Endothelial cell of umbilical vein (primary cell): ENCODE data around the gene AGRN. TPM values are rescaled to one million over a fixed set of nuclear protein-coding genes. Genes with fewer than 3 reads are reported as not detected.

Experiments used
- BruUV-seq: library from RNA; stranded (reverse); fragments of 400-500 nt; replicated peaks from 2 replicates; lab custom pipeline; 2021; lab: Mats Ljungman, UMichigan
- CTCF ChIA-PET: fragments of 300-600, 350-600 bp; sonication (Branson Sonifier 250); formaldehyde crosslinking; loops from one replicate; lab custom pipeline; 2021; ENCODE audit warnings: antibody characterized with exemption, inconsistent platforms; lab: Charles Lee
- POLR2A ChIA-PET: fragments of 300-600, 350-600 bp; sonication (Branson Sonifier 250); formaldehyde crosslinking; loops from one replicate; lab custom pipeline; 2021; ENCODE audit warnings: antibody characterized with exemption, inconsistent platforms; lab: Charles Lee
- DNase-seq: peaks from one replicate; pipeline ENCODE4 v3.0.0-alpha.2; 2011; ENCODE audit warnings: low read depth, low spot score
- FAIRE-seq: peaks from 2 replicates; lab custom pipeline; 2011; peaks lifted over from hg19 to GRCh38; lab: Jason Lieb, UNC
- H2AFZ ChIP-seq: 2 replicates; pipeline ENCODE4 v1.6.0; 2012; ENCODE audit warnings: low read depth, low read length, control low read depth, inconsistent platforms
- H3K27ac ChIP-seq: 2 replicates; pipeline ENCODE4 v1.5.1; 2011; ENCODE audit warnings: low read depth, mild to moderate bottlenecking, control low read depth, low read length, moderate library complexity; ENCODE audit not compliant: insufficient read depth
- H3K27me3 ChIP-seq, 2 experiments: 2 replicates each; pipeline versions ENCODE4 v1.6.0 to v1.6.1; 2011; ENCODE audit warnings: low read length in 2 of 2, mixed read lengths in 1 of 2; ENCODE audit not compliant: control insufficient read depth in 2 of 2, insufficient read depth in 2 of 2
- H3K36me3 ChIP-seq, 2 experiments: 2 replicates in 1 of 2; 3 replicates in 1 of 2; pipeline ENCODE4 v1.5.1; 2011; ENCODE audit warnings: low read length in 2 of 2, mild to moderate bottlenecking in 1 of 2, moderate library complexity in 1 of 2; ENCODE audit not compliant: control insufficient read depth in 2 of 2, insufficient read depth in 2 of 2; ENCODE audit errors: extremely low read depth in 1 of 2
- H3K4me1 ChIP-seq: 3 replicates; pipeline ENCODE4 v1.5.1; 2011; ENCODE audit warnings: mild to moderate bottlenecking, low read length; ENCODE audit not compliant: control insufficient read depth, insufficient read depth; ENCODE audit errors: extremely low read depth
- H3K4me2 ChIP-seq: 2 replicates; pipeline ENCODE4 v1.6.1; 2011; ENCODE audit warnings: low read length, control low read depth, mixed read lengths; ENCODE audit not compliant: insufficient read depth
- H3K4me3 ChIP-seq, 3 experiments: fragments of 200-600 bp in 1 of 3; sonication (generic), shearing (Covaris generic) in 1 of 3; replicated peaks in 1 of 3; 2 replicates each; pipeline ENCODE4 v1.5.1; 2011 to 2016; ENCODE audit warnings: control low read depth in 3 of 3, low read length in 3 of 3, mild to moderate bottlenecking in 2 of 3, inconsistent platforms in 1 of 3, low read depth in 1 of 3, moderate library complexity in 1 of 3; ENCODE audit not compliant: insufficient read depth in 1 of 3
- H3K79me2 ChIP-seq: 2 replicates; pipeline ENCODE4 v1.6.0; 2012; ENCODE audit warnings: low read length, inconsistent platforms; ENCODE audit not compliant: control insufficient read depth, insufficient read depth
- H3K9ac ChIP-seq: replicated peaks from 2 replicates; pipeline ENCODE3; 2011; ENCODE audit warnings: low read length, control low read depth; ENCODE audit not compliant: insufficient read depth; ENCODE audit errors: extremely low read depth
- H3K9me1 ChIP-seq: replicated peaks from 3 replicates; pipeline ENCODE4 v1.6.0; 2011; ENCODE audit warnings: mild to moderate bottlenecking, low read length; ENCODE audit not compliant: control insufficient read depth, insufficient read depth; ENCODE audit errors: extremely low read depth
- H3K9me3 ChIP-seq: replicated peaks from 2 replicates; pipeline ENCODE4 v1.5.1; 2012; ENCODE audit warnings: low read length, inconsistent platforms; ENCODE audit not compliant: control insufficient read depth, insufficient read depth
- H4K20me1 ChIP-seq: replicated peaks from 2 replicates; pipeline ENCODE3; 2011; ENCODE audit warnings: mild to moderate bottlenecking, low read length; ENCODE audit not compliant: control insufficient read depth, insufficient read depth; ENCODE audit errors: extremely low read depth
- EZH2 ChIP-seq: IDR thresholded peaks from 2 replicates; pipeline ENCODE4 v1.6.1; 2012; ENCODE audit warnings: borderline replicate concordance, low read depth, mild to moderate bottlenecking, moderate library complexity, low read length, inconsistent platforms; ENCODE audit not compliant: severe bottlenecking
- JUN ChIP-seq: IDR thresholded peaks from 2 replicates; pipeline ENCODE4 v1.6.1; 2011; ENCODE audit warnings: borderline replicate concordance, low read depth; ENCODE audit not compliant: insufficient read length, insufficient read depth
- MAX ChIP-seq: IDR thresholded peaks from 2 replicates; pipeline ENCODE4 v1.6.1; 2011; ENCODE audit not compliant: insufficient read depth, insufficient read length
- MYC ChIP-seq: IDR thresholded peaks from one replicate; pipeline ENCODE4 v1.6.1; 2011; ENCODE audit warnings: mild to moderate bottlenecking, low read depth, low read length
- POLR2A ChIP-seq: IDR thresholded peaks from 2 replicates; pipeline ENCODE4 v1.6.1; 2012; ENCODE audit warnings: low read depth, mild to moderate bottlenecking, control low read depth, low read length
- POLR2AphosphoS5 ChIP-seq: IDR thresholded peaks from 2 replicates; pipeline ENCODE4 v1.6.1; 2012; ENCODE audit warnings: low read depth, mild to moderate bottlenecking, control low read depth, low read length, moderate library complexity; ENCODE audit not compliant: insufficient read depth
- dilution Hi-C: fragments of 300-500 bp; cut with MboI; formaldehyde crosslinking; loops from one replicate; pipeline ENCODE4 v1.15.0; 2019; ENCODE audit warnings: low sequenced_read_pairs; ENCODE audit not compliant: extremely low pct_ligation_motif_present
- intact Hi-C: fragments of 100-400 bp; cut with micrococcal nuclease; formaldehyde crosslinking; loops from one replicate; pipeline ENCODE4 v1.10.0; 2022
- polyA plus RNA-seq, 4 experiments: library from polyadenylated mRNA; depleted of rRNA in 3 of 4; stranded (reverse) in 3 of 4; unstranded in 1 of 4; fragments of >200 nt; gene quantifications; 2 replicates each; pipeline versions ENCODE4 v1.2.1 to v1.2.3, GENCODE V29; 2011 to 2012; ENCODE audit warnings: missing spikeins in 1 of 4
- total RNA-seq: library from RNA; stranded (reverse); gene quantifications from 2 replicates; pipeline ENCODE4 v1.2.3, GENCODE V29; 2021

The AGRN gene
- total and polyA plus RNA-seq, 2 donors (not counting 3 experiments of a cell fraction or from before 2014, with no cell fraction given): 66.6 to 67.8 TPM

GRCh38 chr1:1088801-1089680, 69.1 kb downstream of the AGRN start:
- no peak overlapping the region for H3K4me3 ChIP-seq
- FAIRE-seq (no peak), DNase-seq (no peak)
- H3K9ac ChIP-seq: no peak overlapping the region
- no peaks in the 10 kb centered on the region for H3K79me2 ChIP-seq
- dilution Hi-C loops (no loop called here), intact Hi-C loops (no loop called here)
- H2AFZ ChIP-seq: no peak overlapping the region
- ChIA-PET POLR2A (no interaction called here), CTCF (interaction anchor here (0.9 kb wide), 1 partner anchor 10 kb away, joined by 3 read pairs; no protein-coding TSS in a partner anchor)
- BruUV-seq: no TSS peak
- H3K4me2 ChIP-seq: no peak overlapping the region
- no peak overlapping the region for H3K27ac ChIP-seq
- no peaks in the 10 kb centered on the region for H3K9me3 ChIP-seq
- H3K4me1 ChIP-seq: no peaks in the 10 kb centered on the region
- no peaks in the 10 kb centered on the region for H3K9me1 ChIP-seq
- H4K20me1 ChIP-seq: no peaks in the 10 kb centered on the region
- no peaks in the 10 kb centered on the region for H3K36me3 ChIP-seq
- no peak for TF ChIP-seq EZH2
- TF ChIP-seq MAX: no peak
- no peak for TF ChIP-seq POLR2AphosphoS5
- TF ChIP-seq JUN: no peak
- no peak for TF ChIP-seq MYC
- no peak for TF ChIP-seq POLR2A
- no peaks in the 10 kb centered on the region for H3K27me3 ChIP-seq
